SK-N-SH (cell line): ENCODE measurements around the gene REELD1.

Experiments used
- CTCF ChIP-seq: fragments of 200-600 bp; sonication (generic); IDR thresholded peaks from 2 replicates; pipeline ENCODE4 v1.6.1; 2017; ENCODE audit warnings: antibody characterized with exemption, mild to moderate bottlenecking, moderate library complexity
- TAF1 ChIP-seq: IDR thresholded peaks from 2 replicates; pipeline ENCODE4 v1.6.1; 2012; ENCODE audit warnings: low read depth, mild to moderate bottlenecking, low read length, moderate library complexity, borderline replicate concordance

GRCh38 chr4:146186596-146186995 lies 27.7 kb upstream of the REELD1 start:
- TF ChIP-seq CTCF: no peak
- no peak for TF ChIP-seq TAF1
